HepG2 (cell line): ENCODE data around the gene GNA15. TPM values are rescaled to one million over a fixed set of nuclear protein-coding genes. Genes with fewer than 3 reads are reported as not detected.
A peak's percentile ranks its signal among the peaks of the same experiment; 100 is the strongest.

Experiments used
- GTF2F1 ChIP-seq: fragments of 150-350 bp; IDR thresholded peaks from 2 replicates; pipeline ENCODE4 v1.6.1; 2014; ENCODE audit warnings: low read length
- HOXA9 ChIP-seq: sonication (generic); formaldehyde crosslinking; IDR thresholded peaks from 2 replicates; pipeline ENCODE4 v1.8.1; 2022; ENCODE audit warnings: missing genetic modification reagents, mild to moderate bottlenecking, moderate library complexity, borderline replicate concordance
- PRMT3 ChIP-seq: sonication (generic); formaldehyde crosslinking; IDR thresholded peaks from 2 replicates; pipeline ENCODE4 v1.8.1; 2022; ENCODE audit warnings: low read depth, mild to moderate bottlenecking, moderate library complexity, missing genetic modification reagents, borderline replicate concordance
- REXO4 ChIP-seq: sonication (generic); formaldehyde crosslinking; IDR thresholded peaks from 2 replicates; pipeline ENCODE4 v1.8.0; 2022; ENCODE audit warnings: missing genetic modification reagents, mild to moderate bottlenecking, borderline replicate concordance
- ZNF430 ChIP-seq: sonication (generic); formaldehyde crosslinking; IDR thresholded peaks from 2 replicates; pipeline ENCODE4 v1.9.0; 2021; ENCODE audit warnings: mild to moderate bottlenecking, missing genetic modification reagents
- ZNF543 ChIP-seq: sonication (generic); formaldehyde crosslinking; IDR thresholded peaks from 2 replicates; pipeline ENCODE4 v1.4.0; 2020; ENCODE audit warnings: mild to moderate bottlenecking, missing genetic modification reagents
- ZNF644 ChIP-seq: IDR thresholded peaks from 2 replicates; pipeline ENCODE4 v1.6.1; 2016; ENCODE audit warnings: low read depth
- ZNF672 ChIP-seq: sonication (generic); formaldehyde crosslinking; IDR thresholded peaks from 2 replicates; pipeline ENCODE4 v1.8.1; 2022; ENCODE audit warnings: missing genetic modification reagents
- polyA plus RNA-seq, 8 experiments: library from polyadenylated mRNA; depleted of rRNA in 3 of 8; stranded (reverse) in 7 of 8; unstranded in 1 of 8; fragments of >200 nt; fragmentation: Illumina TruSeq in 4 of 8; extraction: Trizol in 4 of 8; gene quantifications; 2 replicates each; pipeline versions ENCODE4 v1.2.1 to v1.2.3, GENCODE V29; 2011 to 2016; ENCODE audit warnings: low read depth in 4 of 8, missing spikeins in 1 of 8, mixed read lengths in 1 of 8; ENCODE audit not compliant: insufficient read depth in 1 of 8
- total RNA-seq, 5 experiments: library from RNA; depleted of rRNA; stranded (reverse); fragments of >200 nt; fragmentation: Illumina TruSeq; extraction: Trizol; gene quantifications; 2 replicates each; pipeline ENCODE4 v1.2.3, GENCODE V29; 2016; ENCODE audit warnings: low read depth in 1 of 5
- TF ChIP-seq, protein P1 (sequence below), 2 experiments: fragments of 450-650 bp in 1 of 2; sonication (generic) in 1 of 2; formaldehyde crosslinking in 1 of 2; IDR thresholded peaks; 2 replicates each; pipeline versions ENCODE4 v1.6.1 to v1.8.0; 2016 to 2022; ENCODE audit warnings: antibody characterized with exemption in 1 of 2, mild to moderate bottlenecking in 1 of 2, missing genetic modification reagents in 1 of 2
- TF ChIP-seq, protein P2 (sequence below): sonication (generic); formaldehyde crosslinking; IDR thresholded peaks from 2 replicates; pipeline ENCODE4 v1.4.0; 2020; ENCODE audit warnings: missing genetic modification reagents
- TF ChIP-seq, protein P3 (sequence below): sonication (generic); formaldehyde crosslinking; IDR thresholded peaks from 2 replicates; pipeline ENCODE4 v1.4.0; 2020; ENCODE audit warnings: missing genetic modification reagents; ENCODE audit errors: not compliant biosample characterization
- TF ChIP-seq, protein P4 (sequence below): sonication (generic); formaldehyde crosslinking; conservative IDR thresholded peaks from 2 replicates; pipeline ENCODE4 v1.4.0; 2020; ENCODE audit warnings: missing genetic modification reagents

The GNA15 gene
- total and polyA plus RNA-seq, 2 of the 13 experiments (the other 11 are each of a cell fraction or from before 2014, with no cell fraction given) = not detected

DNA sequence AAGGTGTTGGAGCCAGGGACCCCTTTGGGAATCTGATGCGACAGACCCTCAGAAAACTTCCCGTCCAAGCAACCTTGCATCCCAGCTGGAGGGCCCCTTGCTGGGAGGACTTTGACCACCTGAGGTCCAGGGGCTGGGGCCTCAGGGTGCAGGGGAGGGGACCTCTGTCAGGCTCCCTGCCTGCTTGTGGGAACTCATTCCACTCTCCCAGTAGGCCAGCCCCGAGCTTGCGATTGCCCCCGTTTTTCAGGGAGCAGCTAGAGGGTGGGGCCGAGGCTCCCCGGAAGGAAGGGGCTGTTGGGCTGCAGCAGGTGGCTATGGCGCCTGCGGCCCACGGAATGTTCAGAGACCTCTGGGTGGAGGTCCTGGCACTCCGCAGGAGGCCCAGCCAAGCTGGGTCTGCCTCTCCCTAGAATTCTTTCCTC, 38.9 kb upstream of the GNA15 start (continued):
- TF ChIP-seq, protein P1, sequence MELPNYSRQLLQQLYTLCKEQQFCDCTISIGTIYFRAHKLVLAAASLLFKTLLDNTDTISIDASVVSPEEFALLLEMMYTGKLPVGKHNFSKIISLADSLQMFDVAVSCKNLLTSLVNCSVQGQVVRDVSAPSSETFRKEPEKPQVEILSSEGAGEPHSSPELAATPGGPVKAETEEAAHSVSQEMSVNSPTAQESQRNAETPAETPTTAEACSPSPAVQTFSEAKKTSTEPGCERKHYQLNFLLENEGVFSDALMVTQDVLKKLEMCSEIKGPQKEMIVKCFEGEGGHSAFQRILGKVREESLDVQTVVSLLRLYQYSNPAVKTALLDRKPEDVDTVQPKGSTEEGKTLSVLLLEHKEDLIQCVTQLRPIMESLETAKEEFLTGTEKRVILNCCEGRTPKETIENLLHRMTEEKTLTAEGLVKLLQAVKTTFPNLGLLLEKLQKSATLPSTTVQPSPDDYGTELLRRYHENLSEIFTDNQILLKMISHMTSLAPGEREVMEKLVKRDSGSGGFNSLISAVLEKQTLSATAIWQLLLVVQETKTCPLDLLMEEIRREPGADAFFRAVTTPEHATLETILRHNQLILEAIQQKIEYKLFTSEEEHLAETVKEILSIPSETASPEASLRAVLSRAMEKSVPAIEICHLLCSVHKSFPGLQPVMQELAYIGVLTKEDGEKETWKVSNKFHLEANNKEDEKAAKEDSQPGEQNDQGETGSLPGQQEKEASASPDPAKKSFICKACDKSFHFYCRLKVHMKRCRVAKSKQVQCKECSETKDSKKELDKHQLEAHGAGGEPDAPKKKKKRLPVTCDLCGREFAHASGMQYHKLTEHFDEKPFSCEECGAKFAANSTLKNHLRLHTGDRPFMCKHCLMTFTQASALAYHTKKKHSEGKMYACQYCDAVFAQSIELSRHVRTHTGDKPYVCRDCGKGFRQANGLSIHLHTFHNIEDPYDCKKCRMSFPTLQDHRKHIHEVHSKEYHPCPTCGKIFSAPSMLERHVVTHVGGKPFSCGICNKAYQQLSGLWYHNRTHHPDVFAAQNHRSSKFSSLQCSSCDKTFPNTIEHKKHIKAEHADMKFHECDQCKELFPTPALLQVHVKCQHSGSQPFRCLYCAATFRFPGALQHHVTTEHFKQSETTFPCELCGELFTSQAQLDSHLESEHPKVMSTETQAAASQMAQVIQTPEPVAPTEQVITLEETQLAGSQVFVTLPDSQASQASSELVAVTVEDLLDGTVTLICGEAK (IDR thresholded peaks at IDR 0.05) = no peak
- TF ChIP-seq, protein P1 (CRISPR knock-in tag; IDR thresholded peaks at IDR 0.05) = no peak
- TF ChIP-seq, protein P2, sequence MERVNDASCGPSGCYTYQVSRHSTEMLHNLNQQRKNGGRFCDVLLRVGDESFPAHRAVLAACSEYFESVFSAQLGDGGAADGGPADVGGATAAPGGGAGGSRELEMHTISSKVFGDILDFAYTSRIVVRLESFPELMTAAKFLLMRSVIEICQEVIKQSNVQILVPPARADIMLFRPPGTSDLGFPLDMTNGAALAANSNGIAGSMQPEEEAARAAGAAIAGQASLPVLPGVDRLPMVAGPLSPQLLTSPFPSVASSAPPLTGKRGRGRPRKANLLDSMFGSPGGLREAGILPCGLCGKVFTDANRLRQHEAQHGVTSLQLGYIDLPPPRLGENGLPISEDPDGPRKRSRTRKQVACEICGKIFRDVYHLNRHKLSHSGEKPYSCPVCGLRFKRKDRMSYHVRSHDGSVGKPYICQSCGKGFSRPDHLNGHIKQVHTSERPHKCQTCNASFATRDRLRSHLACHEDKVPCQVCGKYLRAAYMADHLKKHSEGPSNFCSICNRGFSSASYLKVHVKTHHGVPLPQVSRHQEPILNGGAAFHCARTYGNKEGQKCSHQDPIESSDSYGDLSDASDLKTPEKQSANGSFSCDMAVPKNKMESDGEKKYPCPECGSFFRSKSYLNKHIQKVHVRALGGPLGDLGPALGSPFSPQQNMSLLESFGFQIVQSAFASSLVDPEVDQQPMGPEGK (CRISPR knock-in tag) = peak; percentile 62
- TF ChIP-seq REXO4 (no peak), ZNF543 (CRISPR knock-in tag) (no peak), ZNF430 (CRISPR knock-in tag) (no peak; the same call in 1 of the 2 replicates), GTF2F1 (no peak), ZNF672 (CRISPR knock-in tag) (no peak), PRMT3 (CRISPR knock-in tag) (no peak), HOXA9 (CRISPR knock-in tag) (no peak), ZNF644 (no peak)
- TF ChIP-seq, protein P3, sequence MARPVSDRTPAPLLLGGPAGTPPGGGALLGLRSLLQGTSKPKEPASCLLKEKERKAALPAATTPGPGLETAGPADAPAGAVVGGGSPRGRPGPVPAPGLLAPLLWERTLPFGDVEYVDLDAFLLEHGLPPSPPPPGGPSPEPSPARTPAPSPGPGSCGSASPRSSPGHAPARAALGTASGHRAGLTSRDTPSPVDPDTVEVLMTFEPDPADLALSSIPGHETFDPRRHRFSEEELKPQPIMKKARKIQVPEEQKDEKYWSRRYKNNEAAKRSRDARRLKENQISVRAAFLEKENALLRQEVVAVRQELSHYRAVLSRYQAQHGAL (CRISPR knock-in tag) = no peak
- TF ChIP-seq, protein P4, sequence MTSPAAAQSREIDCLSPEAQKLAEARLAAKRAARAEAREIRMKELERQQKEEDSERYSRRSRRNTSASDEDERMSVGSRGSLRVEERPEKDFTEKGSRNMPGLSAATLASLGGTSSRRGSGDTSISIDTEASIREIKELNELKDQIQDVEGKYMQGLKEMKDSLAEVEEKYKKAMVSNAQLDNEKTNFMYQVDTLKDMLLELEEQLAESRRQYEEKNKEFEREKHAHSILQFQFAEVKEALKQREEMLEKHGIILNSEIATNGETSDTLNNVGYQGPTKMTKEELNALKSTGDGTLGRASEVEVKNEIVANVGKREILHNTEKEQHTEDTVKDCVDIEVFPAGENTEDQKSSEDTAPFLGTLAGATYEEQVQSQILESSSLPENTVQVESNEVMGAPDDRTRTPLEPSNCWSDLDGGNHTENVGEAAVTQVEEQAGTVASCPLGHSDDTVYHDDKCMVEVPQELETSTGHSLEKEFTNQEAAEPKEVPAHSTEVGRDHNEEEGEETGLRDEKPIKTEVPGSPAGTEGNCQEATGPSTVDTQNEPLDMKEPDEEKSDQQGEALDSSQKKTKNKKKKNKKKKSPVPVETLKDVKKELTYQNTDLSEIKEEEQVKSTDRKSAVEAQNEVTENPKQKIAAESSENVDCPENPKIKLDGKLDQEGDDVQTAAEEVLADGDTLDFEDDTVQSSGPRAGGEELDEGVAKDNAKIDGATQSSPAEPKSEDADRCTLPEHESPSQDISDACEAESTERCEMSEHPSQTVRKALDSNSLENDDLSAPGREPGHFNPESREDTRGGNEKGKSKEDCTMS (CRISPR knock-in tag) = no peak
